ENCODE measurements around the gene OTUB2. TPM values are rescaled to one million over a fixed set of nuclear protein-coding genes. Genes with fewer than 3 reads are reported as not detected.

OTUB2 gene
- total and polyA plus RNA-seq, 2 donors (not counting 3 experiments of a cell fraction or from before 2014, with no cell fraction given) = 0.70 to 1.6 TPM

DNA sequence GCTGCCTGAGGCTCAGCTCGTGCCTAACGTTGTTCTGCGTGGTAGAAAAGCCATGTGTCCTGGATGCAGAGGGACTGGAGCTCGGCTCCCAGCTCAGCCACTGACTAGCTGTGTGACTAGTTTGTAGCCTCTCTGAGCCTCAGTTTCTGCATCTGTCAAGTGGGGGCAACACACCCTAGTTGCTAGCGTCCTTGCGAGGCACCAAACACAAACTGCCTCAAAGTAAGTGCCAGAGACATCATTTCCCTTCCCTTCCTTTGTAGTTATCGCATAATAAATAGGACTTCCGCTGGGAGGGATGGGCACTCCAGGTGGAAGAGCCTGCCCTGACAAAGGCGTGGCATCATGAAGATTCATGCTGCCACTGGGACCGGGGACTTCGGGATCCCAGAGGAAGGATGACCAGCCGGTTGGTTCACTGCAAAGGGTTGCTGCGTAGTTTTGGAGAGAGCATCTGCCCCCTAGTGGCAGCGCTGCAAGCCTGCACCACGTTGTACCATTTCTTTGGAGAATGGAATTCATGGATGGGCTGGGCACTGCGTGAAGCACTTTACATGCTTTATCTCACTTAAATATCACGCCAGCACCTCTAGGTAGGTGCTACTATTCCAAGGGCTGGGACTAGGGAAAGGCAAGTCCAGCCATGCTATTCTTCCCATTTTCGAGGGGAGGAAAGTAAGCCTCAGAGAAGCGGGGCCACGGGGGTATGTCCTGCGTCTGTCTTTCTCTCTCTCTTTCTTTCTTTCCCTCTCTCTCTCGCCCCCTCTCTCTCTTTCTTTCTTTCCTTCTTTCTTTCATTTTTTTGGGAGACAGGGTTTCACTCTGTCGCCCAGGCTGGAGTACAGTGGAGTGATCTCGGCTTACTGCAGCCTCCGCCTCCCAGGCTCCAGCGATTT is 24.4 kb upstream of the OTUB2 start:
- Histone ChIP-seq H4K20me1 (replicated peaks; ENCODE audit: control insufficient read depth, extremely low read depth, insufficient read depth, low read length) (no peaks in the 10 kb centered on the region), H3K4me3 (replicated peaks in 1 of 3; ENCODE audit: insufficient read depth in 1 of 3, low read depth in 1 of 3, low read length in 3 of 3) (no peak overlapping the region), H3K9me3 (replicated peaks; ENCODE audit: control insufficient read depth, insufficient read depth, low read length) (no peaks in the 10 kb centered on the region), H2AFZ (ENCODE audit: low read depth, low read length) (no peak overlapping the region), H3K36me3 (ENCODE audit: control insufficient read depth in 2 of 2, extremely low read depth in 1 of 2, insufficient read depth in 2 of 2, low read length in 2 of 2) (no peaks in the 10 kb centered on the region), H3K9ac (replicated peaks; ENCODE audit: extremely low read depth, insufficient read depth, low read length) (no peak overlapping the region), H3K4me2 (ENCODE audit: insufficient read depth, low read length) (no peak overlapping the region), H3K79me2 (ENCODE audit: control insufficient read depth, insufficient read depth, low read length) (no peaks in the 10 kb centered on the region), H3K4me1 (ENCODE audit: control insufficient read depth, extremely low read depth, insufficient read depth, low read length) (no peaks in the 10 kb centered on the region), H3K27ac (ENCODE audit: insufficient read depth, low read depth, low read length) (no peak overlapping the region), H3K9me1 (replicated peaks; ENCODE audit: control insufficient read depth, extremely low read depth, insufficient read depth, low read length) (no peaks in the 10 kb centered on the region), H3K27me3 (ENCODE audit: control insufficient read depth in 2 of 2, insufficient read depth in 2 of 2, low read length in 2 of 2) (no peaks in the 10 kb centered on the region)
- dilution Hi-C loops (cut with MboI; ENCODE audit: extremely low pct_ligation_motif_present, low sequenced_read_pairs) (no loop called here), intact Hi-C loops (cut with micrococcal nuclease) (loop anchor here (1.0 to 10.0 kb wide), 3 partner anchors 62 to 347 kb away; no protein-coding TSS in a partner anchor)
- ChIA-PET CTCF (interaction anchor here (0.7 to 12.5 kb wide), 6 partner anchors 10 to 780 kb away, joined by 3 to 368 read pairs (median 4); no protein-coding TSS in a partner anchor), POLR2A (no interaction called here)
- TF ChIP-seq, protein P1, sequence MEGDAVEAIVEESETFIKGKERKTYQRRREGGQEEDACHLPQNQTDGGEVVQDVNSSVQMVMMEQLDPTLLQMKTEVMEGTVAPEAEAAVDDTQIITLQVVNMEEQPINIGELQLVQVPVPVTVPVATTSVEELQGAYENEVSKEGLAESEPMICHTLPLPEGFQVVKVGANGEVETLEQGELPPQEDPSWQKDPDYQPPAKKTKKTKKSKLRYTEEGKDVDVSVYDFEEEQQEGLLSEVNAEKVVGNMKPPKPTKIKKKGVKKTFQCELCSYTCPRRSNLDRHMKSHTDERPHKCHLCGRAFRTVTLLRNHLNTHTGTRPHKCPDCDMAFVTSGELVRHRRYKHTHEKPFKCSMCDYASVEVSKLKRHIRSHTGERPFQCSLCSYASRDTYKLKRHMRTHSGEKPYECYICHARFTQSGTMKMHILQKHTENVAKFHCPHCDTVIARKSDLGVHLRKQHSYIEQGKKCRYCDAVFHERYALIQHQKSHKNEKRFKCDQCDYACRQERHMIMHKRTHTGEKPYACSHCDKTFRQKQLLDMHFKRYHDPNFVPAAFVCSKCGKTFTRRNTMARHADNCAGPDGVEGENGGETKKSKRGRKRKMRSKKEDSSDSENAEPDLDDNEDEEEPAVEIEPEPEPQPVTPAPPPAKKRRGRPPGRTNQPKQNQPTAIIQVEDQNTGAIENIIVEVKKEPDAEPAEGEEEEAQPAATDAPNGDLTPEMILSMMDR (IDR thresholded peaks at IDR 0.05; ENCODE audit: extremely low read depth in 1 of 2, insufficient read depth in 1 of 2, low read depth in 1 of 2, low read length in 2 of 2) = peak; percentile 93 to 96
- no peak for TF ChIP-seq POLR2AphosphoS5 (IDR thresholded peaks at IDR 0.05; ENCODE audit: insufficient read depth, low read depth, low read length)
- no peak for TF ChIP-seq POLR2A (IDR thresholded peaks at IDR 0.05; ENCODE audit: low read depth, low read length)
- no TSS peak for BruUV-seq (replicated peaks)
- DNase-seq (ENCODE audit: low read depth, low spot score) = peak; percentile 49
- FAIRE-seq = peak; percentile 70

DNA sequence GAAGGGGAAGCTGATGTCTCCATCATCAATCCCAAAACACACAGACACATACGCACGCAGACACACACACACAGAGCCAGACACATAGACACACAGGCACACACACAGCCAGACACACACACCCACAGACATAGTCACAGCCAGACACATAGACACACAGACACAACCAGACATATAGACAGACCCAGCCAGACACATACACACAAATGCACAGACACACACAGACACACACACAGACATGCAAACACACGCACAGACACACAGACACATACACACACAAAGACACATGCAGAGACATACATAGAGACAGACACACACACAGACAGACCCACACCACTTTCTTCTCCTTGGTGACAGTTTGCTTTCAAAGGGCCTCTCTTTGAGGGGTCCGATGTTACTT is 22.7 kb upstream of the OTUB2 start:
- H3K79me2 ChIP-seq (ENCODE audit: control insufficient read depth, insufficient read depth, low read length) = no peaks in the 10 kb centered on the region
- no peak overlapping the region for H2AFZ ChIP-seq (ENCODE audit: low read depth, low read length)
- H4K20me1 ChIP-seq (replicated peaks; ENCODE audit: control insufficient read depth, extremely low read depth, insufficient read depth, low read length) = no peaks in the 10 kb centered on the region
- no peak overlapping the region for H3K9ac ChIP-seq (replicated peaks; ENCODE audit: extremely low read depth, insufficient read depth, low read length)
- no peak for TF ChIP-seq FOS (IDR thresholded peaks at IDR 0.05; ENCODE audit: borderline replicate concordance, insufficient read depth, low read length)
- TF ChIP-seq, protein P2, sequence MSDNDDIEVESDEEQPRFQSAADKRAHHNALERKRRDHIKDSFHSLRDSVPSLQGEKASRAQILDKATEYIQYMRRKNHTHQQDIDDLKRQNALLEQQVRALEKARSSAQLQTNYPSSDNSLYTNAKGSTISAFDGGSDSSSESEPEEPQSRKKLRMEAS (IDR thresholded peaks at IDR 0.05; ENCODE audit: insufficient read depth, insufficient read length) = no peak
- no peak for TF ChIP-seq EZH2 (IDR thresholded peaks at IDR 0.05; ENCODE audit: borderline replicate concordance, low read depth, low read length, severe bottlenecking)
- no peak for TF ChIP-seq JUN (IDR thresholded peaks at IDR 0.05; ENCODE audit: borderline replicate concordance, insufficient read depth, insufficient read length, low read depth)
- TF ChIP-seq MYC (IDR thresholded peaks at IDR 0.05; ENCODE audit: low read depth, low read length) = no peak
- no peak for TF ChIP-seq POLR2AphosphoS5 (IDR thresholded peaks at IDR 0.05; ENCODE audit: insufficient read depth, low read depth, low read length)
- no peak for TF ChIP-seq POLR2A (IDR thresholded peaks at IDR 0.05; ENCODE audit: low read depth, low read length)
- TF ChIP-seq GATA2 (IDR thresholded peaks at IDR 0.05; ENCODE audit: insufficient read depth, insufficient read length, low read depth, low read length) = no peak
- TF ChIP-seq, protein P1 (IDR thresholded peaks at IDR 0.05; ENCODE audit: extremely low read depth in 1 of 2, insufficient read depth in 1 of 2, low read depth in 1 of 2, low read length in 2 of 2) = no peak
- ChIA-PET CTCF (interaction anchor here (0.6 to 12.5 kb wide), 3 partner anchors 14 to 64 kb away, joined by 4 to 368 read pairs (median 5); no protein-coding TSS in a partner anchor), POLR2A (no interaction called here)
- no peaks in the 10 kb centered on the region for H3K9me3 ChIP-seq (replicated peaks; ENCODE audit: control insufficient read depth, insufficient read depth, low read length)
- FAIRE-seq = no peak
- no peak for DNase-seq (ENCODE audit: low read depth, low spot score)
- H3K27me3 ChIP-seq (ENCODE audit: control insufficient read depth in 2 of 2, insufficient read depth in 2 of 2, low read length in 2 of 2) = no peaks in the 10 kb centered on the region
- H3K4me1 ChIP-seq (ENCODE audit: control insufficient read depth, extremely low read depth, insufficient read depth, low read length) = no peaks in the 10 kb centered on the region
- no peaks in the 10 kb centered on the region for H3K36me3 ChIP-seq (ENCODE audit: control insufficient read depth in 2 of 2, extremely low read depth in 1 of 2, insufficient read depth in 2 of 2, low read length in 2 of 2)
- no peaks in the 10 kb centered on the region for H3K9me1 ChIP-seq (replicated peaks; ENCODE audit: control insufficient read depth, extremely low read depth, insufficient read depth, low read length)
- H3K4me3 ChIP-seq (replicated peaks in 1 of 3; ENCODE audit: insufficient read depth in 1 of 3, low read depth in 1 of 3, low read length in 3 of 3) = no peak overlapping the region
- no peak overlapping the region for H3K4me2 ChIP-seq (ENCODE audit: insufficient read depth, low read length)
- dilution Hi-C loops (cut with MboI; ENCODE audit: extremely low pct_ligation_motif_present, low sequenced_read_pairs) (no loop called here), intact Hi-C loops (cut with micrococcal nuclease) (loop anchor here (10.0 kb wide), 1 partner anchor 349 kb away; no protein-coding TSS in a partner anchor)
- BruUV-seq (replicated peaks) = no TSS peak
- H3K27ac ChIP-seq (ENCODE audit: insufficient read depth, low read depth, low read length) = no peak overlapping the region
